ENCODE data around the gene UBE2C. TPM values are rescaled to one million over a fixed set of nuclear protein-coding genes. Genes with fewer than 3 reads are reported as not detected.

Gene UBE2C
- total RNA-seq, 1 experiment from 2014 or later, result 249 TPM

- no peak overlapping the region for H3K4me3 ChIP-seq (ENCODE audit: low read depth, low read length, poor library complexity, severe bottlenecking)
- ChIA-PET POLR2A (ENCODE audit: low non-redundant PET) (no interaction called here), CTCF (no interaction called here)
- DNase-seq (ENCODE audit: low spot score), result no peak
- peaks cover 47% of the 10 kb centered on the region for H3K36me3 ChIP-seq (ENCODE audit: insufficient read depth, low read length, poor library complexity, severe bottlenecking)
- H3K4me1 ChIP-seq (ENCODE audit: insufficient read depth, low read length, poor library complexity, severe bottlenecking), result peaks cover 7% of the 10 kb centered on the region
- H3K9me3 ChIP-seq (ENCODE audit: low read depth, low read length, poor library complexity, severe bottlenecking), result no peaks in the 10 kb centered on the region
- peak overlapping the region; percentile 51 for H3K27ac ChIP-seq (ENCODE audit: low read depth, low read length, poor library complexity, severe bottlenecking)
- intact Hi-C loops (cut with micrococcal nuclease; ENCODE audit: unreplicated experiment), result no loop called here
- H3K27me3 ChIP-seq (replicated peaks; ENCODE audit: insufficient read depth, low read depth, low read length, poor library complexity), result no peaks in the 10 kb centered on the region
- TF ChIP-seq EZH2 (IDR thresholded peaks at IDR 0.05; ENCODE audit: borderline replicate concordance, low read depth, low read length, poor library complexity, severe bottlenecking), result no peak
- no peak for TF ChIP-seq CTCF (conservative IDR thresholded peaks at IDR 0.05; ENCODE audit: low read depth, low read length)
- no TSS peak for BruUV-seq (replicated peaks)
Measured at GRCh38 chr20:45816951-45817350, 4.5 kb downstream of the UBE2C start.

DNA sequence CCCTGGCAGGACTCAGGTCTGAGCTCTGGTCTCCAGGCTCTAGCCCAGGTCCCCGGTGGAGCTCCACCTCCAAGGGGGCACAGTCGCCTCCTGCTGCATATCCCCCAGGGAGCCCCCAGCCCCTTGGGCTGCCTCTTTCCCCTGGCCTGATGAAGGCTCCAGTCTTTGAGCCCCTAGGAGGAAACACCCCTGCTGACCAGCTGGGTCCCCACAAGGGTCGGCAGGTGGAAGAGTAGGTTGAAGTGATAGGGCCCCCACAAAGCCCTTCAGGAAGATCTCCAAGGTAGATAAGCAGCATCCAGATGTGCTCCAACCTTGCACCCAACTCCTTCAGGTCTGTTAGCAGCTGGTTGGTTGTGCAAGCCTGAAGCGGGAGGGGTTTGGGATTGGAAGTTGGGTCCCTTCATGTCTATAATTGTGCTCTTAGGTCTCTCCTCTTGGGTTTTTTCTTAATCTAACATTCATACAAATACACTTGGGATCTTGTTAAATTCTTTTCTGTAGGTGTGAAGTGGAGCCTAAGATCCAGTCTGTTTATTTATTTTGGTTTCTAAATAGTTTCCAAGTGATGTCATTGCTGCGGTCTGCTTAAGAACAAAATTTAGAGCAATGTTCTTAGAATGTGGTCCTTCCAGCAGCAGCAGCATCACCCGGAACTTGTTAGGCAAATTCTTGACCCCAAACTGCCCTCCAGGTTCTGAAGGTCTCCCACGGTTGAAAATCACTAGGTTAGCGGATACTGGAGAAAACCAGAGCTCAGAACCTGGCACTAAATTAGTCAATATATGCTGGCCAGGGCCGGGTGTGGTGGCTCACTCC, 5.1 kb downstream of the UBE2C start:
- Histone ChIP-seq H3K9me3 (ENCODE audit: low read depth, low read length, poor library complexity, severe bottlenecking) (no peaks in the 10 kb centered on the region), H3K27me3 (replicated peaks; ENCODE audit: insufficient read depth, low read depth, low read length, poor library complexity) (no peaks in the 10 kb centered on the region), H3K27ac (ENCODE audit: low read depth, low read length, poor library complexity, severe bottlenecking) (peak overlapping the region; percentile 51), H3K4me1 (ENCODE audit: insufficient read depth, low read length, poor library complexity, severe bottlenecking) (peaks cover 6% of the 10 kb centered on the region), H3K36me3 (ENCODE audit: insufficient read depth, low read length, poor library complexity, severe bottlenecking) (peaks cover 47% of the 10 kb centered on the region), H3K4me3 (ENCODE audit: low read depth, low read length, poor library complexity, severe bottlenecking) (no peak overlapping the region)
- TF ChIP-seq EZH2 (IDR thresholded peaks at IDR 0.05; ENCODE audit: borderline replicate concordance, low read depth, low read length, poor library complexity, severe bottlenecking), result no peak
- TF ChIP-seq CTCF (conservative IDR thresholded peaks at IDR 0.05; ENCODE audit: low read depth, low read length), result no peak
- intact Hi-C loops (cut with micrococcal nuclease; ENCODE audit: unreplicated experiment), result no loop called here
- ChIA-PET CTCF (no interaction called here), POLR2A (ENCODE audit: low non-redundant PET) (interaction anchor here (0.6 kb wide), 1 partner anchor 50 kb away, joined by 5 read pairs; no protein-coding TSS in a partner anchor)
- no TSS peak for BruUV-seq (replicated peaks)
- DNase-seq (ENCODE audit: low spot score), result no peak

DNA sequence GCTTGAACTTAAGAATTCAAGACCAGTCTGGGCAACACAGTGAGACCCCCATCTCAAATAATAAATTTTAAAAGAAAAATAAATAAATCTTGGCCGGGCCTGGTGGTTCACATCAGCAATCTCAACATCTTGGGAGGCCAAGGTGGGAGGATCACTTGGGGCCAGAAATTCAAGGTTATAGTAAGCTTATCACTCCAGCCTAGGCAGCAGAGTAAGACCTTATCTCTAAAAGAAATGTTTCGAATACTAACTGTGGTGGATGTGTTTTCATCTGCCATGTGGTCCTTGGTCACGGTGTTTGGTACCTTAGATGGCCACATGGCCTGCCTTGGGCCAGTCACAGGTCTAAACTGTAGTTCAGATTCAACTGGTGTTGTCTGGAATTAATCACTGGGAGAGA, 5.8 kb downstream of the UBE2C start:
- TF ChIP-seq CTCF (conservative IDR thresholded peaks at IDR 0.05; ENCODE audit: low read depth, low read length) (no peak), EZH2 (IDR thresholded peaks at IDR 0.05; ENCODE audit: borderline replicate concordance, low read depth, low read length, poor library complexity, severe bottlenecking) (no peak)
- ChIA-PET POLR2A (ENCODE audit: low non-redundant PET) (no interaction called here), CTCF (no interaction called here)
- no peak for DNase-seq (ENCODE audit: low spot score)
- no peak overlapping the region for H3K27ac ChIP-seq (ENCODE audit: low read depth, low read length, poor library complexity, severe bottlenecking)
- intact Hi-C loops (cut with micrococcal nuclease; ENCODE audit: unreplicated experiment), result no loop called here
- peaks cover 44% of the 10 kb centered on the region for H3K36me3 ChIP-seq (ENCODE audit: insufficient read depth, low read length, poor library complexity, severe bottlenecking)
- H3K27me3 ChIP-seq (replicated peaks; ENCODE audit: insufficient read depth, low read depth, low read length, poor library complexity), result no peaks in the 10 kb centered on the region
- no TSS peak for BruUV-seq (replicated peaks)
- H3K4me1 ChIP-seq (ENCODE audit: insufficient read depth, low read length, poor library complexity, severe bottlenecking), result peaks cover 6% of the 10 kb centered on the region
- no peak overlapping the region for H3K4me3 ChIP-seq (ENCODE audit: low read depth, low read length, poor library complexity, severe bottlenecking)
- H3K9me3 ChIP-seq (ENCODE audit: low read depth, low read length, poor library complexity, severe bottlenecking), result no peaks in the 10 kb centered on the region

All from A673 (cell line).